GM23338 (cell line): ENCODE data around the gene TNFRSF6B. TPM values are rescaled to one million over a fixed set of nuclear protein-coding genes. Genes with fewer than 3 reads are reported as not detected.
A peak's percentile ranks its signal among the peaks of the same experiment; 100 is the strongest.

Source experiments
- CREB1 ChIP-seq: fragments of 250-450 bp; sonication (Bioruptor Pico); IDR thresholded peaks from 2 replicates; pipeline ENCODE4 v1.5.0; 2020; ENCODE audit warnings: low read depth, mild to moderate bottlenecking, moderate library complexity
- EZH2 ChIP-seq: fragments of 200-600 bp; sonication (generic); IDR thresholded peaks from one replicate; pipeline ENCODE4 v1.8.0; 2017; ENCODE audit warnings: antibody characterized with exemption, mild to moderate bottlenecking, low read depth; ENCODE audit not compliant: unreplicated experiment
- JUNB ChIP-seq: IDR thresholded peaks from one replicate; pipeline ENCODE4 v1.6.1; 2016; ENCODE audit warnings: antibody characterized with exemption; ENCODE audit not compliant: unreplicated experiment
- NANOG ChIP-seq: IDR thresholded peaks from 2 replicates; pipeline ENCODE4 v1.6.1; 2016; ENCODE audit warnings: antibody characterized with exemption, borderline replicate concordance
- STAT1 ChIP-seq: IDR thresholded peaks from one replicate; pipeline ENCODE4 v1.6.1; 2016; ENCODE audit warnings: antibody characterized with exemption; ENCODE audit not compliant: unreplicated experiment
- ZNF331 ChIP-seq: fragments of 250-450 bp; sonication (Bioruptor Pico); IDR thresholded peaks from 2 replicates; pipeline ENCODE4 v1.5.0; 2020; ENCODE audit warnings: low read depth, mild to moderate bottlenecking, moderate library complexity
- polyA plus RNA-seq: library from polyadenylated mRNA; unstranded; fragments of >200 nt; fragmentation: Nextera tagmentation; extraction: Ambion mirVana; gene quantifications from 2 replicates; pipeline ENCODE4 v1.2.1, GENCODE V29; 2016
- total RNA-seq: library from RNA; depleted of rRNA; stranded (reverse); fragments of >200 nt; shearing (Covaris generic); gene quantifications from 2 replicates; pipeline ENCODE4 v1.2.3, GENCODE V29; 2014
- TF ChIP-seq, protein P1 (sequence below): fragments of 250-450 bp; sonication (Bioruptor Pico); IDR thresholded peaks from 2 replicates; pipeline ENCODE4 v1.5.0; 2020; ENCODE audit warnings: mild to moderate bottlenecking, moderate library complexity
- TF ChIP-seq, protein P2 (sequence below): IDR thresholded peaks from one replicate; pipeline ENCODE4 v1.6.1; 2018; ENCODE audit warnings: antibody characterized with exemption; ENCODE audit not compliant: unreplicated experiment
- TF ChIP-seq, protein P3 (sequence below), 2 experiments: fragments of 200-600 bp in 1 of 2; sonication (generic) in 1 of 2; conservative IDR thresholded peaks; 2 replicates each; pipeline versions ENCODE4 v1.5.1 to v1.6.1; 2016 to 2017; ENCODE audit warnings: antibody characterized with exemption in 2 of 2, low read depth in 2 of 2, mild to moderate bottlenecking in 2 of 2, moderate library complexity in 1 of 2

The TNFRSF6B gene
- total and polyA plus RNA-seq, 2 experiments from 2014 or later = 0.28 TPM; not detected in 1

DNA sequence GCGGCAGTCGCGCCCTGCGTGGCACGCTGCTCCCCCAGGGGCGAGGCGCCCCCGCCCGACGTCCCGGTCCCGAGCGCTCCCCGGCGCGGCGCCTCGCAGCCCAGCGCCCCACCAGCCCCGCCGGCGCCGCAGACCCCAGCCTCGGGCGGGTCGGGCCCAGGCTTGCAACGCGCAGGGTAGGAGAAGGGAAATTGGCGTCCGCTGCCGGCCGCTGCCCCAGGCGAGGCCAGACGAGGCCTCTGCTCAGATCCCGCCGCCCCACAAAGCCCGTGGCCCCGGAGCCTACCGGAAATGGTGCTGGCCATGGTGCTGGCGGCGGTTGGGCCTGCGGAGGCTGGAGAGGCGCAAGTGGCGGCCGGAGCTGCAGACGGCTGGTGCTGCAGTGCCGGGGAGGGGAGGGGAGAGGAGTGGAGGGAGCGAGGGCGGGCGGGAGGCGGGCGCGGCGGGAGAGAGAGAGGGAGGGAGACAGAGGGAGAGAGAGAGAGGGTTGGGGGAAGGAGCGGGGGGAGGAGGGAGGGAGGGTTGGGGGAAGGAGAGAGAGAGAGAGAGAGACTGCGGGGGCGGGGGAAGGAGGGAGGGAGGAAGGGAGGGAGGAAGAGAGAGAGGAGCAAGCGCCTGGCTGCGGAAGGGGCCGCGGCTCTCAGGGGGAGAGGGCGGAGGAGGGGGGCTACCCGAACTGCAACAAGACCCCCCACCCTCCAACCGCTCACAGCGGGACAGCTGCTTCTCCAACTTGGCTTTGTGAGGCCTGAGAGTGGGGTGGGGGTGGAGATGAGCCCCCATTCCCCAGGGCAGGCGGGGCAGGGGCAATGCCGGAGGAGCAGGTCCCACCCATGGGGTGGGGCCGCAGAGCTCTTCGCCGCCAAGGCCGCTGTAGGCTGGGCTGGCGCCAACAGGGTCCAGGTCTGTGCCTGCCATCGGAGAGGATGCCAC, 43.1 kb upstream of the TNFRSF6B start, which contains the start of gene STMN3 (continued):
- TF ChIP-seq, protein P1, sequence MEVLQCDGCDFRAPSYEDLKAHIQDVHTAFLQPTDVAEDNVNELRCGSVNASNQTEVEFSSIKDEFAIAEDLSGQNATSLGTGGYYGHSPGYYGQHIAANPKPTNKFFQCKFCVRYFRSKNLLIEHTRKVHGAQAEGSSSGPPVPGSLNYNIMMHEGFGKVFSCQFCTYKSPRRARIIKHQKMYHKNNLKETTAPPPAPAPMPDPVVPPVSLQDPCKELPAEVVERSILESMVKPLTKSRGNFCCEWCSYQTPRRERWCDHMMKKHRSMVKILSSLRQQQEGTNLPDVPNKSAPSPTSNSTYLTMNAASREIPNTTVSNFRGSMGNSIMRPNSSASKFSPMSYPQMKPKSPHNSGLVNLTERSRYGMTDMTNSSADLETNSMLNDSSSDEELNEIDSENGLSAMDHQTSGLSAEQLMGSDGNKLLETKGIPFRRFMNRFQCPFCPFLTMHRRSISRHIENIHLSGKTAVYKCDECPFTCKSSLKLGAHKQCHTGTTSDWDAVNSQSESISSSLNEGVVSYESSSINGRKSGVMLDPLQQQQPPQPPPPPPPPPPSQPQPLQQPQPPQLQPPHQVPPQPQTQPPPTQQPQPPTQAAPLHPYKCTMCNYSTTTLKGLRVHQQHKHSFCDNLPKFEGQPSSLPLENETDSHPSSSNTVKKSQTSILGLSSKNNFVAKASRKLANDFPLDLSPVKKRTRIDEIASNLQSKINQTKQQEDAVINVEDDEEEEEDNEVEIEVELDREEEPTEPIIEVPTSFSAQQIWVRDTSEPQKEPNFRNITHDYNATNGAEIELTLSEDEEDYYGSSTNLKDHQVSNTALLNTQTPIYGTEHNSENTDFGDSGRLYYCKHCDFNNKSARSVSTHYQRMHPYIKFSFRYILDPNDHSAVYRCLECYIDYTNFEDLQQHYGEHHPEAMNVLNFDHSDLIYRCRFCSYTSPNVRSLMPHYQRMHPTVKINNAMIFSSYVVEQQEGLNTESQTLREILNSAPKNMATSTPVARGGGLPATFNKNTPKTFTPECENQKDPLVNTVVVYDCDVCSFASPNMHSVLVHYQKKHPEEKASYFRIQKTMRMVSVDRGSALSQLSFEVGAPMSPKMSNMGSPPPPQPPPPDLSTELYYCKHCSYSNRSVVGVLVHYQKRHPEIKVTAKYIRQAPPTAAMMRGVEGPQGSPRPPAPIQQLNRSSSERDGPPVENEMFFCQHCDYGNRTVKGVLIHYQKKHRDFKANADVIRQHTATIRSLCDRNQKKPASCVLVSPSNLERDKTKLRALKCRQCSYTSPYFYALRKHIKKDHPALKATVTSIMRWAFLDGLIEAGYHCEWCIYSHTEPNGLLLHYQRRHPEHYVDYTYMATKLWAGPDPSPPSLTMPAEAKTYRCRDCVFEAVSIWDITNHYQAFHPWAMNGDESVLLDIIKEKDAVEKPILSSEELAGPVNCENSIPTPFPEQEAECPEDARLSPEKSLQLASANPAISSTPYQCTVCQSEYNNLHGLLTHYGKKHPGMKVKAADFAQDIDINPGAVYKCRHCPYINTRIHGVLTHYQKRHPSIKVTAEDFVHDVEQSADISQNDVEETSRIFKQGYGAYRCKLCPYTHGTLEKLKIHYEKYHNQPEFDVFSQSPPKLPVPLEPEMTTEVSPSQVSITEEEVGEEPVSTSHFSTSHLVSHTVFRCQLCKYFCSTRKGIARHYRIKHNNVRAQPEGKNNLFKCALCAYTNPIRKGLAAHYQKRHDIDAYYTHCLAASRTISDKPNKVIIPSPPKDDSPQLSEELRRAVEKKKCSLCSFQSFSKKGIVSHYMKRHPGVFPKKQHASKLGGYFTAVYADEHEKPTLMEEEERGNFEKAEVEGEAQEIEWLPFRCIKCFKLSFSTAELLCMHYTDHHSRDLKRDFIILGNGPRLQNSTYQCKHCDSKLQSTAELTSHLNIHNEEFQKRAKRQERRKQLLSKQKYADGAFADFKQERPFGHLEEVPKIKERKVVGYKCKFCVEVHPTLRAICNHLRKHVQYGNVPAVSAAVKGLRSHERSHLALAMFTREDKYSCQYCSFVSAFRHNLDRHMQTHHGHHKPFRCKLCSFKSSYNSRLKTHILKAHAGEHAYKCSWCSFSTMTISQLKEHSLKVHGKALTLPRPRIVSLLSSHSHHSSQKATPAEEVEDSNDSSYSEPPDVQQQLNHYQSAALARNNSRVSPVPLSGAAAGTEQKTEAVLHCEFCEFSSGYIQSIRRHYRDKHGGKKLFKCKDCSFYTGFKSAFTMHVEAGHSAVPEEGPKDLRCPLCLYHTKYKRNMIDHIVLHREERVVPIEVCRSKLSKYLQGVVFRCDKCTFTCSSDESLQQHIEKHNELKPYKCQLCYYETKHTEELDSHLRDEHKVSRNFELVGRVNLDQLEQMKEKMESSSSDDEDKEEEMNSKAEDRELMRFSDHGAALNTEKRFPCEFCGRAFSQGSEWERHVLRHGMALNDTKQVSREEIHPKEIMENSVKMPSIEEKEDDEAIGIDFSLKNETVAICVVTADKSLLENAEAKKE (CRISPR knock-in tag) = no peak
- no peak for TF ChIP-seq EZH2
- TF ChIP-seq STAT1 = no peak
- no peak for TF ChIP-seq ZNF331
- no peak for TF ChIP-seq JUNB
- TF ChIP-seq, protein P2, sequence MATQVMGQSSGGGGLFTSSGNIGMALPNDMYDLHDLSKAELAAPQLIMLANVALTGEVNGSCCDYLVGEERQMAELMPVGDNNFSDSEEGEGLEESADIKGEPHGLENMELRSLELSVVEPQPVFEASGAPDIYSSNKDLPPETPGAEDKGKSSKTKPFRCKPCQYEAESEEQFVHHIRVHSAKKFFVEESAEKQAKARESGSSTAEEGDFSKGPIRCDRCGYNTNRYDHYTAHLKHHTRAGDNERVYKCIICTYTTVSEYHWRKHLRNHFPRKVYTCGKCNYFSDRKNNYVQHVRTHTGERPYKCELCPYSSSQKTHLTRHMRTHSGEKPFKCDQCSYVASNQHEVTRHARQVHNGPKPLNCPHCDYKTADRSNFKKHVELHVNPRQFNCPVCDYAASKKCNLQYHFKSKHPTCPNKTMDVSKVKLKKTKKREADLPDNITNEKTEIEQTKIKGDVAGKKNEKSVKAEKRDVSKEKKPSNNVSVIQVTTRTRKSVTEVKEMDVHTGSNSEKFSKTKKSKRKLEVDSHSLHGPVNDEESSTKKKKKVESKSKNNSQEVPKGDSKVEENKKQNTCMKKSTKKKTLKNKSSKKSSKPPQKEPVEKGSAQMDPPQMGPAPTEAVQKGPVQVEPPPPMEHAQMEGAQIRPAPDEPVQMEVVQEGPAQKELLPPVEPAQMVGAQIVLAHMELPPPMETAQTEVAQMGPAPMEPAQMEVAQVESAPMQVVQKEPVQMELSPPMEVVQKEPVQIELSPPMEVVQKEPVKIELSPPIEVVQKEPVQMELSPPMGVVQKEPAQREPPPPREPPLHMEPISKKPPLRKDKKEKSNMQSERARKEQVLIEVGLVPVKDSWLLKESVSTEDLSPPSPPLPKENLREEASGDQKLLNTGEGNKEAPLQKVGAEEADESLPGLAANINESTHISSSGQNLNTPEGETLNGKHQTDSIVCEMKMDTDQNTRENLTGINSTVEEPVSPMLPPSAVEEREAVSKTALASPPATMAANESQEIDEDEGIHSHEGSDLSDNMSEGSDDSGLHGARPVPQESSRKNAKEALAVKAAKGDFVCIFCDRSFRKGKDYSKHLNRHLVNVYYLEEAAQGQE = peak; percentile 90
- TF ChIP-seq CREB1 = peak; percentile 27; the same call in 1 of the 2 replicates
- TF ChIP-seq, protein P3, sequence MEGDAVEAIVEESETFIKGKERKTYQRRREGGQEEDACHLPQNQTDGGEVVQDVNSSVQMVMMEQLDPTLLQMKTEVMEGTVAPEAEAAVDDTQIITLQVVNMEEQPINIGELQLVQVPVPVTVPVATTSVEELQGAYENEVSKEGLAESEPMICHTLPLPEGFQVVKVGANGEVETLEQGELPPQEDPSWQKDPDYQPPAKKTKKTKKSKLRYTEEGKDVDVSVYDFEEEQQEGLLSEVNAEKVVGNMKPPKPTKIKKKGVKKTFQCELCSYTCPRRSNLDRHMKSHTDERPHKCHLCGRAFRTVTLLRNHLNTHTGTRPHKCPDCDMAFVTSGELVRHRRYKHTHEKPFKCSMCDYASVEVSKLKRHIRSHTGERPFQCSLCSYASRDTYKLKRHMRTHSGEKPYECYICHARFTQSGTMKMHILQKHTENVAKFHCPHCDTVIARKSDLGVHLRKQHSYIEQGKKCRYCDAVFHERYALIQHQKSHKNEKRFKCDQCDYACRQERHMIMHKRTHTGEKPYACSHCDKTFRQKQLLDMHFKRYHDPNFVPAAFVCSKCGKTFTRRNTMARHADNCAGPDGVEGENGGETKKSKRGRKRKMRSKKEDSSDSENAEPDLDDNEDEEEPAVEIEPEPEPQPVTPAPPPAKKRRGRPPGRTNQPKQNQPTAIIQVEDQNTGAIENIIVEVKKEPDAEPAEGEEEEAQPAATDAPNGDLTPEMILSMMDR (conservative IDR thresholded peaks at IDR 0.05; ENCODE audit: low read depth in 2 of 2) = no peak
- TF ChIP-seq NANOG = no peak
